ENCODE measurements around the gene FAM229B.
"Not testable (repeated sequence)": the region's sequence is repeated elsewhere in the genome, so short reads cannot be mapped to it uniquely, and the experiment has no call there.

Gene FAM229B

GRCh38 chr6:112087136-112087911 is at the start of gene FAM229B, which contains the start of gene TUBE1:
Gene FAM229B (plus strand): TSS chr6:112087591. CDS start chr6:112099284, 11,693 bp downstream.
Gene TUBE1 (minus strand): TSS chr6:112087482. CDS start chr6:112087434, 48 bp downstream.
- DNase-seq: peak; percentile 44 to 96 (median 82)

GRCh38 chr6:112037783-112038216 is 49.6 kb upstream of the FAM229B start:
- peak in 10 of 14 donors; percentile 14 to 80 (median 52) for DNase-seq

- peak in 2 of 14 donors; percentile 38 to 45 for DNase-seq
Observed at GRCh38 chr6:112038268-112038667, 49.1 kb upstream of the FAM229B start.

GRCh38 chr6:112038756-112039430 is 48.5 kb upstream of the FAM229B start:
- DNase-seq: no peak

- no peak for DNase-seq
Observed at GRCh38 chr6:112039431-112039770, 48.0 kb upstream of the FAM229B start.

- DNase-seq: no peak
Observed at GRCh38 chr6:112040956-112041355, 46.4 kb upstream of the FAM229B start.

GRCh38 chr6:112041535-112041934 is 45.9 kb upstream of the FAM229B start:
- no peak for DNase-seq

- peak; percentile 6 to 86 (median 76) for DNase-seq
Observed at GRCh38 chr6:112043032-112044007, 44.1 kb upstream of the FAM229B start.

GRCh38 chr6:112044196-112044595 is 43.2 kb upstream of the FAM229B start:
- no peak for DNase-seq

- peak in 2 of 14 donors; percentile 3 to 25 for DNase-seq
Observed at GRCh38 chr6:112044856-112045255, 42.5 kb upstream of the FAM229B start.

- not testable (repeated sequence) for DNase-seq
Observed at GRCh38 chr6:112047523-112047922, 39.9 kb upstream of the FAM229B start.

- DNase-seq: no peak
Observed at GRCh38 chr6:112049026-112049799, 38.2 kb upstream of the FAM229B start.

- no peak for DNase-seq
Observed at GRCh38 chr6:112049996-112050395, 37.4 kb upstream of the FAM229B start.

GRCh38 chr6:112050429-112050828 is 37.0 kb upstream of the FAM229B start:
- no peak for DNase-seq

GRCh38 chr6:112051251-112051740 is 36.1 kb upstream of the FAM229B start:
- DNase-seq: not testable (repeated sequence)

GRCh38 chr6:112054001-112054400 is 33.4 kb upstream of the FAM229B start, which contains the start of gene CCN6:
Gene CCN6 (plus strand): TSS chr6:112054104. CDS start chr6:112054358, 254 bp downstream.
- DNase-seq: no peak

GRCh38 chr6:112054555-112055190 is 32.7 kb upstream of the FAM229B start:
- DNase-seq: no peak

GRCh38 chr6:112058243-112059032 is 29.0 kb upstream of the FAM229B start:
- no peak for DNase-seq

- no peak for DNase-seq
Observed at GRCh38 chr6:112061605-112062004, 25.8 kb upstream of the FAM229B start.

- DNase-seq: no peak
Observed at GRCh38 chr6:112062966-112063365, 24.4 kb upstream of the FAM229B start.
